Measurements from ENCODE around the gene GPN1.

- TF ChIP-seq POLR2AphosphoS5 (IDR thresholded peaks at IDR 0.05; ENCODE audit: low read depth) (no peak), CREB1 (CRISPR knock-in tag; IDR thresholded peaks at IDR 0.05; ENCODE audit: low read depth) (no peak), CTCF (conservative IDR thresholded peaks at IDR 0.05; ENCODE audit: low read depth in 2 of 2) (no peak), REST (IDR thresholded peaks at IDR 0.05; ENCODE audit: unreplicated experiment) (no peak), EZH2 (IDR thresholded peaks at IDR 0.05; ENCODE audit: low read depth, unreplicated experiment) (no peak), STAT1 (IDR thresholded peaks at IDR 0.05; ENCODE audit: unreplicated experiment) (no peak)
Measured at GRCh38 chr2:27687232-27687631, 58.4 kb downstream of the GPN1 start.

Data from GM23338 (cell line).